HG03575 (cell line): ENCODE measurements around the gene TRIML2.

Source experiments
- ATAC-seq: cut with Tn5 transposase; IDR thresholded peaks from one replicate; pipeline ENCODE4 v1.9.1; 2021; ENCODE audit not compliant: unreplicated experiment, insufficient number of reproducible peaks, low FRiP score; ENCODE audit errors: extremely low read depth

The TRIML2 gene

GRCh38 chr4:188109157-188109755, at the start of gene TRIML2:
TSS of gene TRIML2 (minus strand) at chr4:188109603. CDS start at chr4:188105368, 4,235 bp downstream.
- no peak for ATAC-seq

GRCh38 chr4:188158336-188158735, 48.9 kb upstream of the TRIML2 start:
- no peak for ATAC-seq

GRCh38 chr4:188154668-188155405, 45.4 kb upstream of the TRIML2 start:
- ATAC-seq, result no peak

GRCh38 chr4:188147776-188148175, 38.4 kb upstream of the TRIML2 start:
- no peak for ATAC-seq

GRCh38 chr4:188147176-188147575, 37.8 kb upstream of the TRIML2 start:
- ATAC-seq, result no peak

GRCh38 chr4:188146618-188147017, 37.2 kb upstream of the TRIML2 start:
- ATAC-seq, result no peak

GRCh38 chr4:188145601-188146000, 36.2 kb upstream of the TRIML2 start:
- ATAC-seq, result no peak

GRCh38 chr4:188143731-188144130, 34.3 kb upstream of the TRIML2 start:
- no peak for ATAC-seq

GRCh38 chr4:188139671-188140070, 30.3 kb upstream of the TRIML2 start:
- ATAC-seq, result no peak

- no peak for ATAC-seq
These were observed 29.7 kb upstream of the TRIML2 start, which contains the start of gene TRIML1 for GRCh38 chr4:188139141-188139540. TSS of gene TRIML1 (plus strand) at chr4:188139441. CDS start at chr4:188139559, 118 bp downstream.

GRCh38 chr4:188138227-188138626, 28.8 kb upstream of the TRIML2 start:
- no peak for ATAC-seq

GRCh38 chr4:188132232-188132631, 22.8 kb upstream of the TRIML2 start:
- no peak for ATAC-seq

GRCh38 chr4:188130355-188130754, 21.0 kb upstream of the TRIML2 start:
- no peak for ATAC-seq

GRCh38 chr4:188127214-188127874, 17.9 kb upstream of the TRIML2 start:
- no peak for ATAC-seq

GRCh38 chr4:188121530-188121929, 12.1 kb upstream of the TRIML2 start:
- ATAC-seq, result no peak

GRCh38 chr4:188117631-188118324, 8.4 kb upstream of the TRIML2 start:
- ATAC-seq, result no peak

- no peak for ATAC-seq
These were observed 3.8 kb upstream of the TRIML2 start for GRCh38 chr4:188113156-188113555.

- ATAC-seq, result no peak
These were observed 2.6 kb upstream of the TRIML2 start for GRCh38 chr4:188111955-188112354.

GRCh38 chr4:188110741-188111471, 1.5 kb upstream of the TRIML2 start:
- no peak for ATAC-seq
